Cortex of kidney (tissue), 1 donor: ENCODE results near the gene IGFBP6.

Source experiments
- DNase-seq: peaks from one replicate; lab custom pipeline; 2025; lab: John Stamatoyannopoulos, UW

Gene IGFBP6

DNA sequence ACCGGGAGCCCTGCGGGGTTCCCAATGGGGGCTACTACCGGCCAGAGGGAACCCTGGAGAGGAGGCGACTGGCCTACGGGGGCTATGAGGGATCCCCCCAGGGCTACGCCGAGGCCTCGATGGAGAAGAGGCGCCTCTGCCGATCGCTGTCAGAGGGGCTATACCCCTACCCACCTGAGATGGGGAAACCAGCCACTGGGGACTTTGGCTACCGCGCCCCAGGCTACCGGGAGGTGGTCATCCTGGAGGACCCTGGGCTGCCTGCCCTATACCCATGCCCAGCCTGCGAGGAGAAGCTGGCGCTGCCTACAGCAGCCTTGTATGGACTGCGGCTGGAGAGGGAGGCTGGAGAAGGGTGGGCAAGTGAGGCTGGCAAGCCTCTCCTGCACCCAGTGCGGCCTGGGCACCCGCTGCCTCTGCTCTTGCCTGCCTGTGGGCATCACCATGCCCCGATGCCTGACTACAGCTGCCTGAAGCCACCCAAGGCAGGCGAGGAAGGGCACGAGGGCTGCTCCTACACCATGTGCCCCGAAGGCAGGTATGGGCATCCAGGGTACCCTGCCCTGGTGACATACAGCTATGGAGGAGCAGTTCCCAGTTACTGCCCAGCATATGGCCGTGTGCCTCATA, 37.9 kb upstream of the IGFBP6 start:
- no peak for DNase-seq

DNA sequence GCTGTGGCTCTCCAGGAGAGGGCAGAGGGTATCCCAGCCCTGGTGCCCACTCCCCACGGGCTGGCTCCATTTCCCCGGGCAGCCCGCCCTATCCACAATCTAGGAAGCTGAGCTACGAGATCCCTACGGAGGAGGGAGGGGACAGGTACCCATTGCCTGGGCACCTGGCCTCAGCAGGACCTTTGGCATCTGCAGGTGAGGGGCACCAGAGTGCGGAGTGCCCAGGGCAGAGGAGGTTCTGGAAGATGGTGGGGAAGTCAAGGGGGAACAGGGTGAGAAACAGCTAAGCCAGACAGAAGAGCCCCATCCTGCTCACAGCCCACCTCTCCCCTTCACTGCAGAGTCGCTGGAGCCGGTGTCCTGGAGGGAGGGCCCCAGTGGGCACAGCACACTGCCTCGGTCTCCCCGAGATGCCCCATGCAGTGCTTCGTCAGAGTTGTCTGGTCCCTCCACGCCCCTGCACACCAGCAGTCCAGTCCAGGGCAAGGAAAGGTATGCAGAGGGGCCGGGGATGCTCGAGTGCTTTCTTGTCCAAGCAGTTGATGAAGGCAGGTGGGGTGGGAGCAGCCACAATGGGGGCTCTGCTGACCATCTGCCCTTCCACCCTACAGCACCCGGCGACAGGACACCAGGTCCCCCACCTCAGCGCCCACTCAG, 37.3 kb upstream of the IGFBP6 start:
- DNase-seq = no peak

DNA sequence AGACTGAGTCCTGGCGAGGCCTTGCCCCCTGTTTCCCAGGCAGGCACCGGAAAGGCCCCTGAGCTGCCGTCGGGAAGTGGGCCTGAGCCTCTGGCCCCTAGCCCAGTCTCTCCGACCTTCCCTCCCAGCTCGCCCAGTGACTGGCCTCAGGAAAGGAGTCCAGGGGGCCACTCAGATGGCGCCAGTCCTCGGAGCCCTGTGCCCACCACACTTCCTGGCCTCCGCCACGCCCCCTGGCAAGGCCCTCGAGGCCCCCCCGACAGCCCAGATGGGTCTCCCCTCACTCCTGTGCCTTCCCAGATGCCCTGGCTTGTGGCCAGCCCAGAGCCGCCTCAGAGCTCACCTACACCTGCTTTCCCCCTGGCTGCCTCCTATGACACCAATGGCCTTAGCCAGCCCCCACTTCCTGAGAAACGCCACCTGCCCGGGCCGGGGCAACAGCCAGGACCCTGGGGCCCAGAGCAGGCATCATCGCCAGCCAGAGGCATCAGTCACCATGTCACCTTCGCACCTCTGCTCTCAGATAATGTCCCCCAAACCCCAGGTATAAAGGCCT, 36.7 kb upstream of the IGFBP6 start:
- DNase-seq = no peak

DNA sequence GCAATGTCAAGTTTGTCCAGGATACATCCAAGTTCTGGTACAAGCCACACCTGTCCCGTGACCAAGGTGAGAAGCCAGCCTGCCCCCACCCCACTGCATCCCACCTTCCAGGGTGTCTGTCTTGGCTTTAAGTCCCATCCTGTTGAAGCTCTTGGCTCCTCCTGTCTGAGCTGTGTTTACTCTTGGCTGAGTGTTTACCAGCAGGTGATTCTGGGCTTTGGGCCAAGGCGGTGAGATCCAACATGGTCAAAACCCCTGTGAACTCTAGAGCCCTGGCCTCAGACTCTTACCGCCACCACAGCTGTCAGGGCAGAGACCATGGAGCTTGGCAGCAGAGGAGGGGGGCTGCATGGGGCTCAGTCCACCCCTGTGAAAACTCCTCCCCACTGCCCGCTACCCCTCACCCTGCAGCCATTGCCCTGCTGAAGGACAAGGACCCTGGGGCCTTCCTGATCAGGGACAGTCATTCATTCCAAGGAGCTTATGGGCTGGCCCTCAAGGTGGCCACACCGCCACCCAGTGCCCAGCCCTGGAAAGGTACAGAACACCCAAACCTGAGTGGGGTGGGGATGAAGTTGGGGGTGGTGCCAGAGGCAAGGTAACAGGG, 36.0 kb upstream of the IGFBP6 start:
- DNase-seq = no peak

DNA sequence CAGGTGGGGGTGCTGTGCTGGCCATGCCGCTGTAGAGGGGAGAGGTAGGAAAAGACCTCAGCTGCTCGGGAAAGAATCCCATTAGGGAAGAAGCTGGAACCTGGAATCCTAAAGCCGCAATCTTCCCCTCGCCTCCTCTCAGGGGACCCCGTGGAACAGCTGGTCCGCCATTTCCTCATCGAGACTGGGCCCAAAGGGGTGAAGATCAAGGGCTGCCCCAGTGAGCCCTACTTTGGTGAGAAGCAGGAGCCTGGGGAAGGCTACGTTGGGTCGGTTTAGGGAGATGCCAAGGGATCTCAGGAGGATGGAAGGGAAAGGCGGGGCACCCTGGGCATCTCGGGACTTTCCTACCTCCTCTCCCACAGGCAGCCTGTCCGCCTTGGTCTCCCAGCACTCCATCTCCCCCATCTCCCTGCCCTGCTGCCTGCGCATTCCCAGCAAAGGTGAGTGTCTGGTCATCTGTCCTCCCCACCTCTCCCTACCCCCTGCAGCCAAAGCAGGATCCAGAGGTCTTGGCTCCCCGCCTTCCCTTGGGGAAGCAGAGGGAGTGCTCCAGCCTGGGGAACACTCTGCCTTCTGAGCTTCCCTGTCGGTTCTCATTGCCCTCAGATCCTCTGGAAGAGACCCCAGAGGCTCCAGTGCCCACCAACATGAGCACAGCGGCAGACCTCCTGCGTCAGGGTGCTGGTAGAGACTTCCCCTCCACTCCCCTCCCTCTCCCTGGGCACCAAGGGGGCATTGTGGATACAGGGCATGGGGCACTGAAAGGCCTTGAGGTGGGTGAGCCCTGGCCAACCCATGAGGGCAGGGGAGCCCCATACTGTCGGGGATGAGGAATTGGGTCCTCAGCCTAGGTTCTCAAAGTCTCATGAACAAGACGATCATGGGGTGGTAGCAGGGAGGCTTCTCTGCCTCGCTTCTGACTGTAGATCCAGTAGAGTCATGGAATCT, 35.2 kb upstream of the IGFBP6 start:
- DNase-seq = no peak

DNA sequence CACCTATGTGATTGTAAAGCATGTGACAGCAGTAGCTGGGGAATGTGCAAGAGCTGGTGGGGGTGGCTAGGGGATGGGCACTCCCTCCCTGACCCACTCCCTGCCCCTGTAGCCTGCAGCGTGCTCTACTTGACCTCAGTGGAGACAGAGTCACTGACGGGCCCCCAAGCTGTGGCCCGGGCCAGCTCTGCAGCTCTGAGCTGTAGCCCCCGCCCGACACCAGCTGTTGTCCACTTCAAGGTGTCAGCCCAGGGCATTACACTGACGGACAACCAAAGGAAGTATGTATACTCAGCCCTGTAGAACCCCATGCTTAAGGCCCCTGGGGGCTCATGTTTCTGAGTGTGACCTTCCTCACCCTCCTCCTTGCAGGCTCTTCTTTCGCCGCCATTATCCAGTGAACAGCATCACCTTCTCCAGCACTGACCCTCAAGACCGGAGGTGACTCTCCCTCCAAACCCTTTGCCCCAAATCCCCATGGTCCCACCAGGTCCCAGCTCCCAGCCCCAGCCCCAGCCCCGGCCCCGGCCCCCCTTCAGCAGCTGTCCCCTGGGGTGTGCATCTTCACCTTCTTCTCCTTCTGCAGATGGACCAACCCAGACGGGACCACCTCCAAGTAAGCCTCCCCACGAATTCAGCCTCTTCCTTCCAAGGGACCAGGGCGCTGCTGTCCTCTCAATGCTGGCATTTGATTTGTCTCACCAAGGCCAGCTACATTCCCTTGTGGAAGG, 34.3 kb upstream of the IGFBP6 start:
- no peak for DNase-seq

DNA sequence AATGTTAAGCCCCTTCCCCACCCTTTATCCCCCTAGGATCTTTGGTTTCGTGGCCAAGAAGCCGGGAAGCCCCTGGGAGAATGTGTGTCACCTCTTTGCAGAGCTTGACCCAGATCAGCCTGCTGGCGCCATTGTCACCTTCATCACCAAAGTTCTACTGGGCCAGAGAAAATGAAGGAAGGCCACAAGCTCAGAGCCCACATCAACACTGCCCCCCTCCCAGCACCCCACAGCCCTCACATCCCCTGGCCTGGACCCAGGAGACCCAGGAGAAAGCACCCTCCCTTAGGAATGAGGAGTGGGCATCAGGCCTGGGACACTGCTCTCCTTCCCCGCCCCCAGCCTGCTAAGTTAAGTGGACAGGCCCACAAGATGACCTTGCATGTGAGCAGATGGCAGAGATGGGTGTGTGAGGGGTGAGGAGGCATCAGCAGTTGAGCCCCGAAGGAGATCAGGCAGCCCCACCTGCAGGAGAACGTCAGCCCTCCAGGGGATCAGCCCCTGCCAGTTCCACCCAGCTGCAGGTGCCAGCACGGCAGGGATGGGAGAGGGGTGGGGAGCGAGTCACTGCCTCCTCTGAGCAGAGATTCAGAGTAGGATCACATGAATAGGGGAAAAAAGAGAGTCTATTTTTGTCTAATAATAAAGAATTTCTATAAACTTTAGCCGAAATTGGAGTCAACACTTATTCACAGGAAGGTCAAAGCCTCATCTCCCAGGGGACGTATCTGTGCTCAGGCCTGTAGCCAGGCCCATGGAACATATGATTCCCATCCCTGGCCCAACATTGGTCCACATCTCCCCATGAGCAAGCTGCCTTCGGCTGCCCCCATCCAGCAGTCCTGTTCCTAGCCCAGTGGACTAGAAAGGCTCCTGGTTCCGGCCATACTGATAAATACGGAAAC, 33.5 kb upstream of the IGFBP6 start:
- DNase-seq = no peak

DNA sequence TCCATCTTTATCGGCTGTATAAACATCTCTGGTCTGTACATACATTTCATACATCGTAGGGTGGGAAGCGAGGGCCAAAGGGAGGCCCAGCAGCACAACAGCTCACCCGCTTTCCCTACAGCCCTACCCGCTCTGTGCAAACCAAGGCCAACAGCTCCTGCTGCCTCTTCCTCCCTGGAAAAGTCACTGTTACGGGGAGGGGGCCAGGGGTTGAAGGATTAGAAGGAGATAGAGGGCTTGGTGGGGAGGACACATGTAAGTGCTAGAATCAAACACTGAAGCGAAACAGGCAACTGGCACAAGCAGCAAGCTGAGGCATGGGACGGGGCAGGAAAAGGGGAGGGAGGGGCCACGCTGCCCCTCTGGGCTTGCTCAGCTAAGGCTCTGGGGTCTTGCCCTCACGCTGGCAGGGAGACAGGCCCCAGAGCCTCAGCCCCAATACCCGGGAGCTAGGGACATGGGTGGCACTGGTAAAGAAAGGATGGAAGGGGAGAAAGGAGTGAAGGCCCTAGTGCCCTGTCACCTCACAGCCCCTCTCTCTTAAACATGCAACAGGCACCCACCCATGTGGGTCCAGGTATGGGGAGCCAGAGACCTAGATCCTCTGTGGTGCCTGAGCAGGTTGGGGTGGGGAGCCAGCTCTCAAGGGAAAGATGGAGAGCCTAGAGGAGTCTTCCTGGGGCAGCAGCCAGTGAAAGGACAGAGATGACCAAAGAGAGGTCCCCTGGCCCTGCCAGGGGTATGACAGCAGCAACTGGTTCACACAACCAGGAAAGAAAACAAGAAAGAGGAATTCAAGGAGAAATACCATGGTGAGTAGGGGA, 32.6 kb upstream of the IGFBP6 start:
- no peak for DNase-seq

DNA sequence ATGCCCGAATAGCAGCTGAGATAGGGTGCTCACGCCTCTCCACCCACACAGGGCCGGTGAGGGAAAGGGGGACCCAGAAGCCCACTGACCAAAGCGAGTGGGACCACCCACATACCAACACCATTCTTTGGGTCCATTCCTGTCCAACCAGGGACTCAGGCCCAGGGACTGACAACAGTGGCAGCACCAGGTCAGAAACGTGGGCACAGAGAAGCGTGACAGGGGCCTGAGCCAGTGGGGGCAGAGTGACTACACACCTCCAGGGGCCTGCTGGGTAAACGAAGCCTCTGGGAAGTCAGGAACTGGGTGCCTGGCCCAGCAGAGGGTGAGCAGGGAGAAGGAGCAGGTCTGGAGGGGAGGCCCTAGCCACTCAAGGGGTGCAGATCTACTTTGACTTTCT, 32.0 kb upstream of the IGFBP6 start:
- DNase-seq = no peak

DNA sequence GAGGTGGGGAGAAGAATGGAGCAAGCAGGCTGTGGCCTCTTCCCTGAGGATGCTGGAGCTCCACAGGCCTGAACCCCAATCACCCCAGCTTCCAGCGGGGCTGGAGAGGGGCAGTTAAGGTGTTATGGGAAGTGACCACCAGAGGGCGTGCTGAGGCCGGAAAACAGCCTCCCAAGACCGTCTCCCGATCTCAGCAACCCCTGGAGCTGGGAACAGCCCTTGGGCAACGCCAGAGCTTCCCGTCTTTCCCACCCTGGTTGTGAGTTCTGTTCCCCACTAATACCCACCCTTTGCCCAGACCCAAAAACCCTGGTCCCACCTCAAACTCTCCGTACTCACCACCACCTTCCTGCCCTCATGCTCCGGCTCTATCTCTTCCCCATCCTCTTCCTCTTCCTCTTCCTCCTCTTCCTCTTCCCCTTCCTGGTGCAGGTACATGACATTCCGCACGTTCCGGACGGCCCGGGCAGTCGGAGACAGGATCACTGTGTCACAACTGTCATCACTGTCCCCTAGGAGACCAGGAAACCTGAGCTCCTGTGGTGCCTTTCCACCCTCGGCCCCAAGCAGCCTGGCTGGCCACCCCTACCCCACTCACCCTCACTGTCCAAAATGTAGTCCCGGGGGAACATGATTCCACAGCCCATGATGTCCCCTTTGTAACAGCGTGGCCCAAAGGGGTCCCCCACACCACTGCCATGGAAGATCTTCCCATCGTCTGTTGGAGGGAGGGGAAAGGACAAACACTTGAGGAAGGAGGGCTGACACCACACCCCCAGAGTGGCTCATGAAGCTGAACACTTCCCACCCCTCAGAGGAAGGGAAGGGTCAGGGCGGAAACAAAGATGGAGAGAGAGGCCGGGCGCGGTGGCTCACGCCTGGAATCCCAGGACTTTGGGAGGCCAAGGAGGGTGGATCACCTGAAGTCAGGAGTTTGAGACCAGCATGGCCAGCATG, 31.2 kb upstream of the IGFBP6 start:
- no peak for DNase-seq

DNA sequence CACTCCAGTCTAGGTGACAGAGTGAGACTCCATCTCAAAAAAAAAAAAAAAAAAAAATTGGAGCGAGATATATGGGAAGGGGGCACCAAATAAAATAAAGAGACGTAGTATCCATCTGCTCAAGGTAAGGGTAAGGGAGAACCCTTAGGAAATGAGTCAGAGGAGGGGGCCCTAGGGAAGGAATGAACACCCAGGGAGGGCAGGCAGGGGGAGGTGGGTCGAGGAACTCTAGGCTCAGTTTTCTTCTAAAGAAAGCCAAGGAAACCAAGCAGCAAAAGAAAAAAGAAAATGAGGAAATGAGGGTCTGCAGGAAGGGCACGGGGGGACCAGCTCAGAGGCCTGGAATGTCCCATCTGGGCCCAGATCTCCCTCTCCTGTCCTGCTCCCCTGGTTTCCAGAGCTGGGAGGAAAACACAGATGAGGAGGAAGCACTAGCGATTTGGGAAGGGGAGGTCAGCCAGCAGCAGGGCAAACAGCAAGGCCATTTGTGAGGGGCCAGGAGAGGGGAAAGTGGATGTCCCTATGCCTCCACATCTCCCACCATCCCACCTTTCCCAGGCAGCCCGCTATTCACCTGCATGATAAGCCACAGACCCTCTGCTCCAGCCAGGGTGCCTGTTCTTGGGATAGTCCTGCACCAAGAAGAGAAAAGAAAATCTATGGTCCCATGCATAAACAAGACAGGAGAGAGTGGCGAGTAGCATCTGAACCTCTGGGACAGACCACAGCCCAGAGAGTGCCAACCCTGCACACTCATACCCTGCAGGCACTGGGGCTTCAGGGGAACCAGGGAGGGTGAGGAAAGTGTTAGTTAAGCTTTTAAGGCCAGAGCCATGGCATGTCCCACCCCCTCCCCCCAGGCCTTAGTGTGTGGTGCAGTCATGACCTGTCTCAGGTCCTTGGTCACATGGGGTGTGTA, 30.1 kb upstream of the IGFBP6 start:
- DNase-seq = no peak

DNA sequence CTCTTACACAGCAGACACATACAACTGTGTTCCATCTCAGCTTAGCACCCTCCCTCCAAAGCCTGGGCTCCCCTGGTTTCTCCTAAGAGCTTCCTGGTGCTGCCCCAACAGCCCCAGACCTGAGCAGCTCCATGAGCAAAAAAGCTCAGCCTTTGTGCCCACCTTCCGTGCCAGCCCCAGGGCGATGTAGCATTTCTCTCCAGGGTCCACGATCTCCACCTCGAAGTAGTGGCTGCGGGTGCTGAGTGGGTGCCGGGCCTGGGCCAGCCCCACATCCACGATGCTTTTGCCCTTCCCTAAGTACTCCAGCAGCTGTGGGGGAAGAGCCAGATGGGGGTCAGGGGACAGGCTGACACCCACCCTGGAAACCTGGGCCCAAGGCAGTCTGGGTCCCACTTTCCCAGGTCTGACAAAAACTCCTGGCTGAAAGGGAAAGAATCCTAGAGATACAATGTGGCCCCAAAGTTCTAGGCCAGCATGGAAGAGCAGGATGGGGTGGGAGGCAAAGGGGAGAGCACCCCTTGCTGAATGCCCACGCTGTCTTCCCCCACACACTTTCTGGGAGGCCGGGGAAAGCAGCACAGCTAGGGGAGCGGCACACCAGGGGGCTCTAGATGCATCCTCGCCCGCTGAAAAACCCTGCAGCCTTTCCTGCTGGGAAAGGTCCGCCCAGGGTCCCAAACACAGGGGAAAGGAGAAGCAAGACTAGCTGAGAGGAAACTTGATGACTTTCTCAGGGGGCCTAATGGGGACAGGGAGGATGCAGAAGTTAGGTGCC, 29.3 kb upstream of the IGFBP6 start:
- DNase-seq = no peak

DNA sequence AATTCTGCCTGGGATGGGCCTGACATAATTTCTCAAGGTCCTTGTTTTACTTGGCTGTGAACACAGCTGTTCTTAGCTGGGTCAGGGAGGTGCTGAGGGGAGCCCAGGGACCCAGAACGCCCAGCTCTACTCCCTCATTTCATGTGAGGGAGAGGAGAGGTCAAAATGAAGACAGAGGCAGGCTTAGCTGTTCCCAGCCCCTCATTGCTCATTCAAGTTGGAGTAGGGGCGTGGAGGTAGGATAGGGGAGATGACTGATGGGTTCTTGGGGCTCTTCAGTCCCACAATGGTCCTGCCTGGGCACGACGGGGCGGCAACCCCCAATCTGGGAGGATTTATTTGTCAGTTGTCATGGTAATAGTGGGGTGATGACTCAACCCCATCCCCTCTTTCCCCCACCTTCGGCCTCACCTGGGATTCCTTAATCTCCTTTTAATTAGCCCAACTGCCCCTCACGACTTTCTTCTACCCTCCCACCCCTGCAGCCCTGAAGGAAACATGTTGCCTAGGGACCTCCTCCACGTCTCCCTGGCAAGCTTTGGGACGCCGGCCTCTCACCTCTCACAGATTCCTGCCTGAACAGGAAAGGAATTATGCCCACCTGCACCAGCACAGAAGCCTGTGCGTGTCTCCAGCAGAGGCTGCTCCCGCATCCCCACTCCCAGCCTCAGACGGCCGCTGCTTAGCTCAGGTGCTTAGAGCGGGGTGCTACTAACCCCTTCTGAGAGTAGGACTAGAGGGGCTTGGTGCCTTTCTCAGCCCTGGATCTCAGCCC, 28.5 kb upstream of the IGFBP6 start:
- DNase-seq = no peak

DNA sequence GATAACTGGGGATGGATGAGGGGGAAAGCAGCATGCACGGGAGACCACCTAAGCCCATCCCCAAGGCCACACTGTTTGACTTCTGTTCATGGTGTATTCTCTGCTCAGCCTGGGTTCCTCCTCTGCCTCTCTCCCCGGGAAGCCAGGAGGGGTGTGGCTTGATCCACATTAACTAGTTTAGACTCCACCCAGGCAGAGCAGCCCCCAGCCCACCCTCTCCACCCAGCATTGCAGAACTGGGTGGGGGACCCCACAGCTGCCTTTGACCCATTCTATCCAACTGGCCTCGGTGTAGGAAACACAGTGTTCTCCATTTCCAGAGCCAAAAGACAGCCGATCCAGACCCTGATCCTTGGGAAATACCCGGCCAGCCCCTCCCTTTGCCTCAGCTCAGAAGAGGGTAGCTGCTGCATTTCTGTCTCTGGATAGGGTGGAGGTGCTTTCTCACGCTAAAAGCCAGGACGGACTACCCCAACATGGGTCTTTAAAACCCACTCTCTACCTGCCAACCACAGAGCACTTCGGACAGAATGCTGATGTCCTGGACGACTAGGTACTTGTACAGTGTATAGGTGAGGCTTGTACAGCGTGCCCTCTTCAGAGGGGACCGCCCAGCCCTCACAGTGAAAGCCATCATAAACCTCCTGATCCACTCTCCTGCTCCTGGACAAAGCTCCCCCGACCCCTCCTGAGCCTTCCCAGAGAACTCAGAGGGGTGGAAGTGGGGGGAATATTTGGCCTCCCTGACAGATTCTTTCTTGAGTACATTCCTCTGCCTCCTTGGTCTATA, 27.7 kb upstream of the IGFBP6 start:
- no peak for DNase-seq
